ENCODE measurements around the gene CSNK1A1L. TPM values are rescaled to one million over a fixed set of nuclear protein-coding genes. Genes with fewer than 3 reads are reported as not detected.
A peak's percentile ranks its signal among the peaks of the same experiment; 100 is the strongest.

Gene CSNK1A1L
- total and polyA plus RNA-seq, 2 of the 13 experiments (the other 11 are each of a cell fraction or from before 2014, with no cell fraction given) = not detected

DNA sequence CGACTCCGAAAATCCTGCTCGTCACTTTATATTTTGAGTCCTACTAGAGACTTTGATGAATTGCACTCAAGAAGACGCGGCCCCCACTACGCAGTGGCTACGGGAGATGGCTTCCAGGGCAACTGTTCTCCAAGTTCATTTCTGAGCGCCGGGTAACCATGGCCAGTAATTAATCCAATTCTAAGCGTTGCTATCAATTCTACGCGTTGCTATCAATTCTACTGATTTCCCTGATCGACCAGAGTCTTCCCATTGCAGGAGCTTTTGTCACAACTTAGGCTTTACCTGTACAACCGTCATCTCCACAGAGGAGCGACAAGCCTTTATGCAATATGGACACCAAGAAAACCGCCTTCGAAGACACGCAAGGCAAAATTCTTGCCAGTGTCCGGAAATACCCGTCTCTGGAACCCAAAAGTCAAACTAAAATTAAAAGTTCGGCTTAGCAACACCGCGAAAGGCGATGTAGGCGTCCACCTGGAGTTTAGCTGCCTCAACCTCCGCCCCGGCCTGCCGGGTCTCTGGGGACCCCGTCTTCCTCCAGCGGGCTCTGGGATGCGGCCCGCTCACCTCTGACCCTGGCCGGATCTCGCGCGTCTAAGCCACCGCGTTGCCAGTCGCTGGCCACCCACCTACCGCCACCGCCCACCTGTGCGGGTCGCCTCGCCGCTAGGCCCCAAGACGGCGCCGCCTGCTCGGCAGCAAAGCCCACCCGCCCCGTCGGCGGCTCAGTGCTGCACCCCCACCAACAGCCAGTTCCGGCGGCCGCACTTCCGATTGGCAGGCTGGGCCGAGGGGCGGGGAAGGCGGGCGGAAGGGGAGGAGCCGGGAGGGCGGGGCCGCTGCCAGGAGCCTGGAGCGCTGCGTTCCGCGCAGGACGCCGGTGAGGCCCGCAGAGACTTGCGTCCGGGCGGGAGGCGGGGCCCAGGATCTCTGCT lies 46.3 kb downstream of the CSNK1A1L start, which contains the start of gene SUPT20H (continued):
- TF ChIP-seq HIVEP1 (CRISPR knock-in tag; IDR thresholded peaks at IDR 0.05) (no peak; the same call in 1 of the 2 replicates), CEBPB (IDR thresholded peaks at IDR 0.05; ENCODE audit: borderline replicate concordance, low read depth, low read length) (no peak), MAFF (IDR thresholded peaks at IDR 0.05; ENCODE audit: low read depth, low read length) (no peak), EED (CRISPR knock-in tag; IDR thresholded peaks at IDR 0.05) (0 out of 2 replicates have a peak, but pooled peaks have one; percentile 45), MED1 (CRISPR knock-in tag; IDR thresholded peaks at IDR 0.05) (peak; percentile 58; the same call in 1 of the 2 replicates), ZNF20 (CRISPR knock-in tag; IDR thresholded peaks at IDR 0.05) (0 out of 2 replicates have a peak, but pooled peaks have one; percentile 66), ZNF501 (CRISPR knock-in tag; IDR thresholded peaks at IDR 0.05) (peak; percentile 78; the same call in 1 of the 2 replicates), PAX8 (CRISPR knock-in tag; IDR thresholded peaks at IDR 0.05; ENCODE audit: borderline replicate concordance) (peak; percentile 61; the same call in 1 of the 2 replicates), SETDB1 (CRISPR knock-in tag; IDR thresholded peaks at IDR 0.05; ENCODE audit: borderline replicate concordance) (no peak), FOXK2 (IDR thresholded peaks at IDR 0.05) (no peak), NFE2L2 (IDR thresholded peaks at IDR 0.05; ENCODE audit: low read length) (no peak), XBP1 (CRISPR knock-in tag; IDR thresholded peaks at IDR 0.05) (no peak), PLRG1 (conservative IDR thresholded peaks at IDR 0.05) (no peak), ZBTB21 (CRISPR knock-in tag; IDR thresholded peaks at IDR 0.05) (no peak), KMT2B (CRISPR knock-in tag; IDR thresholded peaks at IDR 0.05) (peak; percentile 74)
- TF ChIP-seq, protein P1, sequence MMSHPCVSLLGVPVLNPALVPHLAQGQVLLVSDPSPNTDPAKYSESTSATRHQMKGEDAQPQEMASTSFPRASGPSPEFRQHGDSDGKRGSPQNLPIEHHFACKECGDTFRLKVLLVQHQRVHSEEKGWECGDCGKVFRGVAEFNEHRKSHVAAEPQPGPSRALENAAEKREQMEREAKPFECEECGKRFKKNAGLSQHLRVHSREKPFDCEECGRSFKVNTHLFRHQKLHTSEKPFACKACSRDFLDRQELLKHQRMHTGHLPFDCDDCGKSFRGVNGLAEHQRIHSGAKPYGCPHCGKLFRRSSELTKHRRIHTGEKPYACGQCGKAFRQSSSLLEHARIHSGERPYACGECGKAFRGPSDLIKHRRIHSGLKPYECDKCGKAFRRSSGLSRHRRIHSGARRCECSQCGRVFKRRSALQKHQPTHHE (CRISPR knock-in tag; IDR thresholded peaks at IDR 0.05; ENCODE audit: borderline replicate concordance) = no peak
- TF ChIP-seq, protein P2, sequence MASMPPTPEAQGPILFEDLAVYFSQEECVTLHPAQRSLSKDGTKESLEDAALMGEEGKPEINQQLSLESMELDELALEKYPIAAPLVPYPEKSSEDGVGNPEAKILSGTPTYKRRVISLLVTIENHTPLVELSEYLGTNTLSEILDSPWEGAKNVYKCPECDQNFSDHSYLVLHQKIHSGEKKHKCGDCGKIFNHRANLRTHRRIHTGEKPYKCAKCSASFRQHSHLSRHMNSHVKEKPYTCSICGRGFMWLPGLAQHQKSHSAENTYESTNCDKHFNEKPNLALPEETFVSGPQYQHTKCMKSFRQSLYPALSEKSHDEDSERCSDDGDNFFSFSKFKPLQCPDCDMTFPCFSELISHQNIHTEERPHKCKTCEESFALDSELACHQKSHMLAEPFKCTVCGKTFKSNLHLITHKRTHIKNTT (CRISPR knock-in tag; IDR thresholded peaks at IDR 0.05) = no peak
- TF ChIP-seq, protein P3, sequence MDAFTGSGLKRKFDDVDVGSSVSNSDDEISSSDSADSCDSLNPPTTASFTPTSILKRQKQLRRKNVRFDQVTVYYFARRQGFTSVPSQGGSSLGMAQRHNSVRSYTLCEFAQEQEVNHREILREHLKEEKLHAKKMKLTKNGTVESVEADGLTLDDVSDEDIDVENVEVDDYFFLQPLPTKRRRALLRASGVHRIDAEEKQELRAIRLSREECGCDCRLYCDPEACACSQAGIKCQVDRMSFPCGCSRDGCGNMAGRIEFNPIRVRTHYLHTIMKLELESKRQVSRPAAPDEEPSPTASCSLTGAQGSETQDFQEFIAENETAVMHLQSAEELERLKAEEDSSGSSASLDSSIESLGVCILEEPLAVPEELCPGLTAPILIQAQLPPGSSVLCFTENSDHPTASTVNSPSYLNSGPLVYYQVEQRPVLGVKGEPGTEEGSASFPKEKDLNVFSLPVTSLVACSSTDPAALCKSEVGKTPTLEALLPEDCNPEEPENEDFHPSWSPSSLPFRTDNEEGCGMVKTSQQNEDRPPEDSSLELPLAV (CRISPR knock-in tag; conservative IDR thresholded peaks at IDR 0.05; ENCODE audit: low read depth) = no peak
- TF ChIP-seq, protein P4, sequence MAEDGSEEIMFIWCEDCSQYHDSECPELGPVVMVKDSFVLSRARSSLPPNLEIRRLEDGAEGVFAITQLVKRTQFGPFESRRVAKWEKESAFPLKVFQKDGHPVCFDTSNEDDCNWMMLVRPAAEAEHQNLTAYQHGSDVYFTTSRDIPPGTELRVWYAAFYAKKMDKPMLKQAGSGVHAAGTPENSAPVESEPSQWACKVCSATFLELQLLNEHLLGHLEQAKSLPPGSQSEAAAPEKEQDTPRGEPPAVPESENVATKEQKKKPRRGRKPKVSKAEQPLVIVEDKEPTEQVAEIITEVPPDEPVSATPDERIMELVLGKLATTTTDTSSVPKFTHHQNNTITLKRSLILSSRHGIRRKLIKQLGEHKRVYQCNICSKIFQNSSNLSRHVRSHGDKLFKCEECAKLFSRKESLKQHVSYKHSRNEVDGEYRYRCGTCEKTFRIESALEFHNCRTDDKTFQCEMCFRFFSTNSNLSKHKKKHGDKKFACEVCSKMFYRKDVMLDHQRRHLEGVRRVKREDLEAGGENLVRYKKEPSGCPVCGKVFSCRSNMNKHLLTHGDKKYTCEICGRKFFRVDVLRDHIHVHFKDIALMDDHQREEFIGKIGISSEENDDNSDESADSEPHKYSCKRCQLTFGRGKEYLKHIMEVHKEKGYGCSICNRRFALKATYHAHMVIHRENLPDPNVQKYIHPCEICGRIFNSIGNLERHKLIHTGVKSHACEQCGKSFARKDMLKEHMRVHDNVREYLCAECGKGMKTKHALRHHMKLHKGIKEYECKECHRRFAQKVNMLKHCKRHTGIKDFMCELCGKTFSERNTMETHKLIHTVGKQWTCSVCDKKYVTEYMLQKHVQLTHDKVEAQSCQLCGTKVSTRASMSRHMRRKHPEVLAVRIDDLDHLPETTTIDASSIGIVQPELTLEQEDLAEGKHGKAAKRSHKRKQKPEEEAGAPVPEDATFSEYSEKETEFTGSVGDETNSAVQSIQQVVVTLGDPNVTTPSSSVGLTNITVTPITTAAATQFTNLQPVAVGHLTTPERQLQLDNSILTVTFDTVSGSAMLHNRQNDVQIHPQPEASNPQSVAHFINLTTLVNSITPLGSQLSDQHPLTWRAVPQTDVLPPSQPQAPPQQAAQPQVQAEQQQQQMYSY (CRISPR knock-in tag; IDR thresholded peaks at IDR 0.05) = peak; percentile 88
- TF ChIP-seq, protein P5, sequence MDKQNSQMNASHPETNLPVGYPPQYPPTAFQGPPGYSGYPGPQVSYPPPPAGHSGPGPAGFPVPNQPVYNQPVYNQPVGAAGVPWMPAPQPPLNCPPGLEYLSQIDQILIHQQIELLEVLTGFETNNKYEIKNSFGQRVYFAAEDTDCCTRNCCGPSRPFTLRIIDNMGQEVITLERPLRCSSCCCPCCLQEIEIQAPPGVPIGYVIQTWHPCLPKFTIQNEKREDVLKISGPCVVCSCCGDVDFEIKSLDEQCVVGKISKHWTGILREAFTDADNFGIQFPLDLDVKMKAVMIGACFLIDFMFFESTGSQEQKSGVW (CRISPR knock-in tag; IDR thresholded peaks at IDR 0.05; ENCODE audit: borderline replicate concordance) = no peak
